ENCODE results near the gene INPP4A.

The INPP4A gene

DNA sequence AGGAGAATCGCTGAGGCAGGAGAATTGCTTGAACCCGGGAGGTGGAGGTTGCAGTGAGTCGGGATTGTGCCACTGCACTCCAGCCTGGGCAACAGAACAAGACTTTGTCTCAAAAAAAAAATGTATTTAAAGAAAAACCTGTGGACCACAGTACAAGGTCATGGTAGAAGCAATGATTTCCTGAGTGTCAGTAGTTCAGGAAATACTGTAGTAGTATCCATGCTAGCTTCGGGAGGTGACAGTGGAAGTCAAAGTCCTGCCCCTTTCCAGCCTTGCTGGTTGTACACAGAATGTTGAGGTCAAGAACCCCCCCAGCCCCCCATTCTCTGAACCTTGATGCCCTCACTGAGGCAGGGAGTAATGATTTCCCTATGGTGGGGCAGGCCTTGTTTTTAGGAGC lies 56.6 kb downstream of the INPP4A start:
- TF ChIP-seq, protein P1, sequence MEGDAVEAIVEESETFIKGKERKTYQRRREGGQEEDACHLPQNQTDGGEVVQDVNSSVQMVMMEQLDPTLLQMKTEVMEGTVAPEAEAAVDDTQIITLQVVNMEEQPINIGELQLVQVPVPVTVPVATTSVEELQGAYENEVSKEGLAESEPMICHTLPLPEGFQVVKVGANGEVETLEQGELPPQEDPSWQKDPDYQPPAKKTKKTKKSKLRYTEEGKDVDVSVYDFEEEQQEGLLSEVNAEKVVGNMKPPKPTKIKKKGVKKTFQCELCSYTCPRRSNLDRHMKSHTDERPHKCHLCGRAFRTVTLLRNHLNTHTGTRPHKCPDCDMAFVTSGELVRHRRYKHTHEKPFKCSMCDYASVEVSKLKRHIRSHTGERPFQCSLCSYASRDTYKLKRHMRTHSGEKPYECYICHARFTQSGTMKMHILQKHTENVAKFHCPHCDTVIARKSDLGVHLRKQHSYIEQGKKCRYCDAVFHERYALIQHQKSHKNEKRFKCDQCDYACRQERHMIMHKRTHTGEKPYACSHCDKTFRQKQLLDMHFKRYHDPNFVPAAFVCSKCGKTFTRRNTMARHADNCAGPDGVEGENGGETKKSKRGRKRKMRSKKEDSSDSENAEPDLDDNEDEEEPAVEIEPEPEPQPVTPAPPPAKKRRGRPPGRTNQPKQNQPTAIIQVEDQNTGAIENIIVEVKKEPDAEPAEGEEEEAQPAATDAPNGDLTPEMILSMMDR (IDR thresholded peaks at IDR 0.05; ENCODE audit: low read depth, low read length): no peak
- H3K4me3 ChIP-seq (ENCODE audit: low read depth, low read length): no peak overlapping the region

DNA sequence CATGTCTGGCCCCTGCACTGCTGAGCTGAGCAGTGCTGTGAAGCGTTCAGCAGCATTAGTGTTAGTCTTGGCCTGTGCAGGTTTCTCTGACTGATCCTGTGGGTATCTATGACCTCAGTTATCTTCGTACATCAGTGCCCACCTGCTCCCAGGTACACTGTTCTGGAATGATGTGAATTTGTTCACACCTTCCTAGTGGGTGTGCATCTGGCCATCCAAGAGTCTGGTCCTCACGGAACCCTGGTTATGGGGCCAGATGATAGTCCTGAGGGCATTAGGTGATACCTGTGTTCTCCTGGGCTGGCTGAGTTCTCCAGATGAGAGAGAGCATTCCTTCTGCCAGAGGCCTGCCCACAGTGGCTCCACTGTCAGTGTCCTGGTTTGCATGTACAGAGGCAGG lies 57.2 kb downstream of the INPP4A start:
- H3K4me3 ChIP-seq (ENCODE audit: low read depth, low read length): no peak overlapping the region
- TF ChIP-seq, protein P1 (IDR thresholded peaks at IDR 0.05; ENCODE audit: low read depth, low read length): no peak

DNA sequence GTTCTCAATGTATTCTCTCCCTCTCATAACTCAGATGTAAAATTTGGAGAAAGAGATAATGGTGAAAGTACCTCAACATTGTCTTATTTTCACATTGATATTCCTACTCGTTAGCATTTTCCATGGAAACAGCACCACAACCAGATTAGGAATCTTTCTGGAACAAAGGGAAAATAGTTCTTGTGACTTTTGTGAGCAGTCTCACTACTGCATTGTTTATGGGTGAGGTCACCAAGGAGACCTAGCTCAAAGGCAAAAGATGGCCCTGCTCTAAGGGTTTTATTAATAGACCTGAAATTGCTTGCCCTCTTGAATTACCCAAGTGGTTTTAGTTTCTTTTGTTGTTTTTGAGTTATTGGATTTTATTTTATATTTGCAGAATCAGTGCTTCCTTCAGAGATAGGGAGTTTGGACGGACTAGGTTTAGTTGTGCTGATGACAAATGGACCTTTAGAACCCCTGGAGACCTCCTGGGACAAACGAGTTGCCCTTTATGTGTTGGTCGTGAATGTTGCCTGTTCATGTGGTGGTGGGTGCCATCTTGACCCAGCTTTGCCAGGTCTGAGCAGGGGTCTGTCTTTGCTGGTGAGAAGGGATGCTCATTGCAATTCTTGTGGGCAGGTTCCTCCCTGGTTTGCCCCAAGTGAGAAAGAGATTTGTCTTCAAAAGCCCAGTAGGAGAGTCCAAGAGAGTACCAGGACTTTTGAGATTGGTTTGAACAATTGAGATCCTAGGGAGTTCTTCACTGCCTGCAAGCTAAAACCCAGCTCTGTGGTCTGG lies 58.1 kb downstream of the INPP4A start:
- no peak overlapping the region for H3K4me3 ChIP-seq (ENCODE audit: low read depth, low read length)
- TF ChIP-seq, protein P1 (IDR thresholded peaks at IDR 0.05; ENCODE audit: low read depth, low read length): no peak

DNA sequence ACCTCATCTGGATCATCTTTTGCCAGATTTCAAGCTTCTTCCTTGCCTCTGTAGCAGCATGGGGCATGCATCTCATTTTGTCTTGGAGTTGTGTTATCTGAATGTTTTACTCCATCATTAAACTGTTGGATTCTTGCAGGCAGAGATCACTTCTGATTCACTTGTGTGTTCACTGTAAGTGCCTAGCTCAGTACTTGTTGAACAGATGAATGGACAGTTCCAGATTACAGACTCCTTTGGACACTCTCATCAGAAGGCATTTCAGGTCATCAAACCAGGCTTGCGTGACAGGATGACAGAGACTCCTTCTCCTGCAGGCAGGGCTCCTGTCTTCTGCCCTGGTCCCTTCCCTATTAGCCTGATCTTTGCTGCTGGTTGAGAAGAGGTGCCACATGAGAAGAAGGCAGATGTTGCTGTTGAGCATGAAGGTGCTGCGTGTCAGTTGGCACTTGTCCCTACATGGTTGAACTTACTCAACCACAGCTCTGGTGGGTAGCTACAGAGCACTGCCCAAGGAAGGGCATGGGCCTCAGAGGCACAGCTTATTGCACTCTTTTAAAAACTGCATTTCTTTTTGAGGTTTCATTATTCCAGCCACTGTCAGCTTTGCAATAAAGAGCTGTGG lies 58.9 kb downstream of the INPP4A start:
- no peak overlapping the region for H3K4me3 ChIP-seq (ENCODE audit: low read depth, low read length)
- TF ChIP-seq, protein P1 (IDR thresholded peaks at IDR 0.05; ENCODE audit: low read depth, low read length): no peak

DNA sequence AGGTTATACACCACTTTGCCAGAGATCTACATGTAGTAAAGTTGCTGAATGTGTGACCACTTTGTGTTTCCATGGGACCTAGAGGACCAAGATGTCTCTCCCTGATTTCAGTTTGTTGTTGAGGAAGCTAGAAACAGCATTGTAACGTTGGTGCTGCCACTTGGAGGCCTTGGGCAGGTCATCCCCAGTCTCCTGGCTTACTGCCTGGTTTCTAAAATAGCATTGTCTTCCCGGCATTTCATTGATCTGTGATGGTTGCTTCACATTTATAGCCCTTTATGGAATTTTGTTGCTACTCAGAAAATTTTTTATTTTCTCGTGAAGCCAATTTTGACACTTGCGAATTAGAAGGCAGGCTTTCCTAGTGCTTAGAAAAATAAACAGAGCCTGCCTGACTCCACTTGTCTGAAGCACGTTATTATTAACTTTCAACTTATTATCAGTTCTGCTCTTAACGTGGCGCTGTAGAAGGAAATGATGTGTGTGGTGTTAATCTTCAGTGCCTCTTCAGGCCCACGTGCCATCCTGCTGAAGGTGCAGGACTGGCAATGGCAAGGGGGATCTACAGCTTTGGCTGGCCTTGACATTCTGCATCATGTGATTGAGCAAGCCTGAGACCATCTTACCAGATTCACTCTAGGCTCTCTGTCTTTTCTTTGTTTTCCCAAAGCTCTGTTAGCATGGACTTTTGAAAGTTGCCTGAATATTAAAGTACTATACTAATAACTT lies 59.9 kb downstream of the INPP4A start:
- no peak overlapping the region for H3K4me3 ChIP-seq (ENCODE audit: low read depth, low read length)

DNA sequence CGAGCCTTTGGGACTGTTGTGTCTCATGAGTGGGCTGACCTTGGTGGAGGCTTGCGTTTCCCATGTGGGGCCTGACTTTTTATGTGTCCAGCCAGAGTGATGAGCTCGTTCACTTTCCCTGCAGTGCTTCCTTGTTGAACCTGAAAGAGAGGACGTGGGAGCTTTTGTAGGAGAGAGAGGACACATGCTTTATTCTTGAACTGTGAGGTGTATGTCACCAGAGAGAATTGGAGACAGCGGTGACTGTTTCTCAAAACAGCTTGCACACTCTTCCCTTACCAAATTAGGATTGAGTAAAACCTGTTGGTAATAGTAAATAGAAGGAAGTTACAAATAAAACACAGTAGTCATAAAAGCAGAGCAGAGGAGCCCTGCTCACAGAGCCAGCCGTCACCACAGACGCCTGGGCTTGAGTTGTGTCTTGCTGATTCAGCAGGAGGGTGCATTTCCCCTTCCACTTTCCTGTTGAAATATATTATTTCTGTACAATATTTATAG lies 60.7 kb downstream of the INPP4A start:
- TF ChIP-seq, protein P1 (IDR thresholded peaks at IDR 0.05; ENCODE audit: low read depth, low read length): no peak

More for the DNA sequence above, 59.9 kb downstream of the INPP4A start:
- TF ChIP-seq, protein P1 (IDR thresholded peaks at IDR 0.05; ENCODE audit: low read depth, low read length): no peak

More for the DNA sequence above, 60.7 kb downstream of the INPP4A start:
- H3K4me3 ChIP-seq (ENCODE audit: low read depth, low read length): no peak overlapping the region

All from WI38 (cell line).